ENCODE results near the gene PPP1R14D.

DNA sequence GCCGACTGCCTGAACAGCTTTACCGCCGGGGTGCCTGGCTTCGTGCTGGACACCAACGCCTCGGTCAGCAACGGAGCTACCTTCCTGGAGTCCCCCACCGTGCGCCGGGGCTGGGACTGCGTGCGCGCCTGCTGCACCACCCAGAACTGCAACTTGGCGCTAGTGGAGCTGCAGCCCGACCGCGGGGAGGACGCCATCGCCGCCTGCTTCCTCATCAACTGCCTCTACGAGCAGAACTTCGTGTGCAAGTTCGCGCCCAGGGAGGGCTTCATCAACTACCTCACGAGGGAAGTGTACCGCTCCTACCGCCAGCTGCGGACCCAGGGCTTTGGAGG is 16.2 kb upstream of the PPP1R14D start:
- TF ChIP-seq, protein P1, sequence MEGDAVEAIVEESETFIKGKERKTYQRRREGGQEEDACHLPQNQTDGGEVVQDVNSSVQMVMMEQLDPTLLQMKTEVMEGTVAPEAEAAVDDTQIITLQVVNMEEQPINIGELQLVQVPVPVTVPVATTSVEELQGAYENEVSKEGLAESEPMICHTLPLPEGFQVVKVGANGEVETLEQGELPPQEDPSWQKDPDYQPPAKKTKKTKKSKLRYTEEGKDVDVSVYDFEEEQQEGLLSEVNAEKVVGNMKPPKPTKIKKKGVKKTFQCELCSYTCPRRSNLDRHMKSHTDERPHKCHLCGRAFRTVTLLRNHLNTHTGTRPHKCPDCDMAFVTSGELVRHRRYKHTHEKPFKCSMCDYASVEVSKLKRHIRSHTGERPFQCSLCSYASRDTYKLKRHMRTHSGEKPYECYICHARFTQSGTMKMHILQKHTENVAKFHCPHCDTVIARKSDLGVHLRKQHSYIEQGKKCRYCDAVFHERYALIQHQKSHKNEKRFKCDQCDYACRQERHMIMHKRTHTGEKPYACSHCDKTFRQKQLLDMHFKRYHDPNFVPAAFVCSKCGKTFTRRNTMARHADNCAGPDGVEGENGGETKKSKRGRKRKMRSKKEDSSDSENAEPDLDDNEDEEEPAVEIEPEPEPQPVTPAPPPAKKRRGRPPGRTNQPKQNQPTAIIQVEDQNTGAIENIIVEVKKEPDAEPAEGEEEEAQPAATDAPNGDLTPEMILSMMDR (IDR thresholded peaks at IDR 0.05): no peak
- no peak for TF ChIP-seq ZFX (IDR thresholded peaks at IDR 0.05; ENCODE audit: borderline replicate concordance)

Measured in 22Rv1 (cell line).